Gastrocnemius medialis (tissue), 4 donors: ENCODE results near the gene DOK5.

ENCODE experiments used
- POLR2A ChIP-seq, 2 donors: fragments of 450-650 bp; IDR thresholded peaks; one replicate each; pipeline ENCODE4 v1.6.1; 2017; ENCODE audit warnings: antibody characterized with exemption in 2 of 2, mild to moderate bottlenecking in 2 of 2, moderate library complexity in 2 of 2
- TF ChIP-seq, protein P1 (sequence below), 5 experiments: fragments of 450-650 bp in 3 of 5; fragments of 200-600 bp in 2 of 5; sonication (generic) in 2 of 5; IDR thresholded peaks in 4 of 5; conservative IDR thresholded peaks in 1 of 5; 1 replicate in 4 of 5; 2 replicates in 1 of 5; pipeline ENCODE4 v1.5.1; 2016 to 2019; ENCODE audit warnings: antibody characterized with exemption in 5 of 5, mild to moderate bottlenecking in 3 of 5, moderate library complexity in 3 of 5

DNA sequence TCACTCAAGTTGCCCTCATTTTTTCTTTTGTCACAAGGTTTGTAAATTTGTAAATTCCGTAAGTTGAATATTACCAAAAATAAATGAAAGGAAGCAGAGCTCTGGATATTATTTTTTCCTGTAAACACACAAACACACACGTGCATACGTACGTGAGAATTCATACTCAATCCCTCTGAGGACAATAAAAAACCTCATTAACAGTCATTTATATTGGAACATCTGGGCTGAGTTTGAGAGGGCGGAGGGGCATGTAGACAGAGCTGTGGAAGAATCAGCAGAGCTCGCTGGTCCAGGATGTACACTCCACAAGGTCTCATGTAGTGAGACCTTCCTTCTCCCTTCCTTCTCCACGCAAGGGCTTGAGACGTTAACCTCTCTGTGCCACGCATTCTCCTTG is 24.2 kb upstream of the DOK5 start:
- TF ChIP-seq, protein P1, sequence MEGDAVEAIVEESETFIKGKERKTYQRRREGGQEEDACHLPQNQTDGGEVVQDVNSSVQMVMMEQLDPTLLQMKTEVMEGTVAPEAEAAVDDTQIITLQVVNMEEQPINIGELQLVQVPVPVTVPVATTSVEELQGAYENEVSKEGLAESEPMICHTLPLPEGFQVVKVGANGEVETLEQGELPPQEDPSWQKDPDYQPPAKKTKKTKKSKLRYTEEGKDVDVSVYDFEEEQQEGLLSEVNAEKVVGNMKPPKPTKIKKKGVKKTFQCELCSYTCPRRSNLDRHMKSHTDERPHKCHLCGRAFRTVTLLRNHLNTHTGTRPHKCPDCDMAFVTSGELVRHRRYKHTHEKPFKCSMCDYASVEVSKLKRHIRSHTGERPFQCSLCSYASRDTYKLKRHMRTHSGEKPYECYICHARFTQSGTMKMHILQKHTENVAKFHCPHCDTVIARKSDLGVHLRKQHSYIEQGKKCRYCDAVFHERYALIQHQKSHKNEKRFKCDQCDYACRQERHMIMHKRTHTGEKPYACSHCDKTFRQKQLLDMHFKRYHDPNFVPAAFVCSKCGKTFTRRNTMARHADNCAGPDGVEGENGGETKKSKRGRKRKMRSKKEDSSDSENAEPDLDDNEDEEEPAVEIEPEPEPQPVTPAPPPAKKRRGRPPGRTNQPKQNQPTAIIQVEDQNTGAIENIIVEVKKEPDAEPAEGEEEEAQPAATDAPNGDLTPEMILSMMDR (IDR thresholded peaks at IDR 0.05 in 4 of 5, conservative IDR thresholded peaks at IDR 0.05 in 1 of 5): no peak
- no peak for TF ChIP-seq POLR2A (IDR thresholded peaks at IDR 0.05)
